Heart right ventricle (tissue), 16 donors: ENCODE results near the gene PMEL. TPM values are rescaled to one million over a fixed set of nuclear protein-coding genes. Genes with fewer than 3 reads are reported as not detected.
A peak's percentile ranks its signal among the peaks of the same experiment; 100 is the strongest.
"Not testable (repeated sequence)": the region's sequence is repeated elsewhere in the genome, so short reads cannot be mapped to it uniquely, and the experiment has no call there.

Experiments
- ATAC-seq, 8 donors: fragments of 200-7000 bp; cut with Tn5 transposase; one replicate each; pipeline ENCODE4 v1.9.1; 2020; ENCODE audit warnings: mild to moderate bottlenecking in 8 of 8, moderate library complexity in 8 of 8, moderate number of reproducible peaks in 1 of 8
- DNase-seq, 2 donors: peaks; one replicate each; pipeline ENCODE4 v3.0.0-alpha.2; 2020
- H3K27ac ChIP-seq, 10 donors: fragments of 200-600 bp; sonication (generic) in 2 of 10; one replicate each; pipeline versions ENCODE4 v1.5.0 to v1.8.0; 2020 to 2022; ENCODE audit warnings: mild to moderate bottlenecking in 3 of 10
- H3K27me3 ChIP-seq, 7 donors: fragments of 200-600 bp; one replicate each; pipeline ENCODE4 v1.8.0; 2021 to 2022; ENCODE audit warnings: mild to moderate bottlenecking in 2 of 7
- H3K36me3 ChIP-seq, 9 donors: fragments of 200-600 bp; sonication (generic) in 1 of 9; one replicate each; pipeline versions ENCODE4 v1.5.0 to v1.8.0; 2020 to 2022; ENCODE audit warnings: mild to moderate bottlenecking in 2 of 9
- H3K4me1 ChIP-seq, 9 donors: fragments of 200-600 bp; sonication (generic) in 1 of 9; one replicate each; pipeline versions ENCODE4 v1.5.0 to v1.8.0; 2020 to 2022; ENCODE audit warnings: mild to moderate bottlenecking in 4 of 9
- H3K4me3 ChIP-seq, 10 donors: fragments of 200-600 bp; sonication (generic) in 2 of 10; one replicate each; pipeline versions ENCODE4 v1.5.0 to v1.8.0; 2020 to 2022; ENCODE audit warnings: mild to moderate bottlenecking in 7 of 10, moderate library complexity in 2 of 10
- H3K9me3 ChIP-seq, 11 donors: fragments of 200-600 bp in 10 of 11; sonication (generic) in 2 of 11; one replicate each; pipeline versions ENCODE4 v1.5.0 to v1.8.0; 2013 to 2022; ENCODE audit warnings: mild to moderate bottlenecking in 2 of 11, control low read depth in 1 of 11, moderate library complexity in 1 of 11
- CTCF ChIP-seq, 9 donors: fragments of 200-600 bp; sonication (generic) in 2 of 9; IDR thresholded peaks; one replicate each; pipeline versions ENCODE4 v1.5.0 to v1.8.0; 2021 to 2022; ENCODE audit warnings: antibody characterized with exemption in 9 of 9, mild to moderate bottlenecking in 5 of 9, moderate library complexity in 1 of 9
- WGBS, 2 donors: extraction: QIAGEN DNeasy Blood & Tissue Kit; methylation state at CpG; one replicate each; pipeline ENCODE4 v1.1.7; 2013; ENCODE audit warnings: inconsistent platforms in 1 of 2; 5-methylcytosine and 5-hydroxymethylcytosine counted together
- intact Hi-C, 10 donors: fragments of 100-400 bp; cut with DNase I; formaldehyde crosslinking; loops; one replicate each; pipeline versions ENCODE4 v1.11.1 to v1.14.2; 2022
- polyA plus RNA-seq, 2 donors: library from polyadenylated mRNA; stranded (reverse); fragments of 200-250 nt; gene quantifications; one replicate each; pipeline ENCODE4 v1.2.3, GENCODE V29; 2013
- total RNA-seq, 10 donors: library from RNA; stranded (reverse); fragmentation: NEBNext Ultra II Directional in 3 of 10; extraction: Animal tissue kit (Norgen Biotek cat#: 25700) in 3 of 10; gene quantifications; one replicate each; pipeline versions ENCODE4 v1.2.1 to v1.2.4, GENCODE V29; 2021 to 2023
- donor health status: Arrhythmogenic right ventricular cardiomyopathy.
- donor health status: ischemic (EF 13 %, LVEDD 7.1; RV severe dilation, severe dysfunction).
- donor health status: healthy with polysubstance abuse.
- donor health status: DM: no; HTN: yes; CAD: no.
- donor health status: DM: no; HTN: no; CAD: no.
- donor health status: ischemic (EF 25% LVEDD 6.9; RV normal size, moderate dysfunction).
- donor health status: ischemic (EF 25% LVEDD 5.7; RV mildly dilated, moderate dysfunction).
- donor health status: healthy.
- donor health status: DM: yes; HTN: yes; CAD: no.
- donor health status: Ischemic cardiomyopathy.
- donor health status: ischemic (EF 35%, LVEDD 5.7; RV mildly dilated, moderate dysfunction).
- donor health status: nonischemic (EF 11% LVEDD 7.7; RV severe dilation, severe dysfunction).
- donor health status: DM: yes; HTN: yes; CAD: no.
- donor health status: PGD.
- donor health status: ischemic (EF 29% LVEDD 5.4; RV normal size, mild dysfunction).
- donor health status: nonischemic (EF 23%, LVEDD 6.1; RV moderate dilation, normal function).

Gene PMEL
- total and polyA plus RNA-seq, 12 donors = 0.26 to 1.3 (median 0.58) TPM

- ATAC-seq (peak; percentile 87 to 93 (median 92)), DNase-seq (peak; percentile 84 to 91)
- H3K27ac ChIP-seq = peak overlapping the region; percentile 88 to 99 (median 96)
- no peaks in the 10 kb centered on the region for H3K9me3 ChIP-seq
- 0 to 1% methylated on average over 42 of the region's 42 CpGs for WGBS, 2 donors
- peaks cover 4 to 57% (median 37%) of the 10 kb centered on the region in 9 donors for H3K4me1 ChIP-seq
- H3K4me3 ChIP-seq = peak overlapping the region; percentile 69 to 100 (median 85)
- intact Hi-C loops = loop anchor here in 7 of 10 donors (1.0 to 5.0 kb wide), 11 partner anchors 45 to 115 kb away; partner anchors contain the start of genes DNAJC14 (in 5 of the 7), RPS26 (in 2 of the 7) and RAB5B (in 1 of the 7)
- no peaks in the 10 kb centered on the region for H3K27me3 ChIP-seq
- peak; percentile 50 to 92 (median 79) for TF ChIP-seq CTCF (IDR thresholded peaks at IDR 0.05)
- H3K36me3 ChIP-seq = peaks cover 0 to 28% (median 0%) of the 10 kb centered on the region in 9 donors
These were observed 38.9 kb downstream of the PMEL start for GRCh38 chr12:55926738-55927587.

GRCh38 chr12:55925870-55926737 lies 39.7 kb downstream of the PMEL start:
- peak overlapping the region; percentile 88 to 99 (median 96) for H3K27ac ChIP-seq
- H3K9me3 ChIP-seq = no peaks in the 10 kb centered on the region
- H3K36me3 ChIP-seq = peaks cover 0 to 33% (median 0%) of the 10 kb centered on the region in 9 donors
- H3K27me3 ChIP-seq = no peaks in the 10 kb centered on the region
- intact Hi-C loops = loop anchor here in 7 of 10 donors (2.0 to 5.0 kb wide), 8 partner anchors 46 to 116 kb away; partner anchors contain the start of genes DNAJC14 (in 2 of the 7), RAB5B (in 1 of the 7) and RPS26 (in 1 of the 7)
- ATAC-seq (no peak), DNase-seq (no peak)
- TF ChIP-seq CTCF (IDR thresholded peaks at IDR 0.05) = no peak
- peaks cover 4 to 54% (median 32%) of the 10 kb centered on the region in 9 donors for H3K4me1 ChIP-seq
- peak overlapping the region; percentile 69 to 100 (median 85) for H3K4me3 ChIP-seq
- WGBS, 2 donors = 16 to 18% methylated on average over 10 of the region's 10 CpGs

DNA sequence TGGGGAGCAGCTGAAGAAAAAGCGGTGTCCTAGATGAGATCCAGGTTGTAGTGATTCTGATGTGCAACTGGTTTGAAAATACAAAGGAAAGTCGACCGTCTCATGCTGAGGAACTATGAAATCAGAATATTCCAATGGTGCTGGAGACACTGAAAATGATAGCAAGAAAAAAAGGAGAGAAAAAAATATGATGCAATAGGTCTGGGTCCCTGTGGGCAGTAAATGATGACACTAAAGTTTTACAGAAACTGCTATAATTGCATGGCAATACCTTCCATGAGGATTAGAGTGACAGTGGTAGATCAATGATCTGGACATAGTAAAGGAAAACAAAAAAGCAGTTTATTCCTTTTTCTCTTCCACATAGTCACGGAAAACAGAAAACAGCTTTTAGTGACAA lies 40.5 kb downstream of the PMEL start:
- Histone ChIP-seq H3K27ac (no peak overlapping the region), H3K27me3 (no peaks in the 10 kb centered on the region), H3K4me3 (no peak overlapping the region), H3K4me1 (peaks cover 4 to 51% (median 25%) of the 10 kb centered on the region in 9 donors), H3K9me3 (no peaks in the 10 kb centered on the region), H3K36me3 (peaks cover 0 to 33% (median 0%) of the 10 kb centered on the region in 9 donors)
- no peak for DNase-seq
- 83 to 84% methylated on average over 4 of the region's 4 CpGs for WGBS, 2 donors
- ATAC-seq = no peak
- no peak for TF ChIP-seq CTCF (IDR thresholded peaks at IDR 0.05)
- intact Hi-C loops = loop anchor here in 7 of 10 donors (5.0 kb wide), 6 partner anchors 47 to 117 kb away; partner anchors contain the start of genes DNAJC14 (in 2 of the 7), RAB5B (in 1 of the 7) and RPS26 (in 1 of the 7)

GRCh38 chr12:55923648-55924047 lies 42.2 kb downstream of the PMEL start:
- DNase-seq, H3K9me3 ChIP-seq, H3K4me3 ChIP-seq, ATAC-seq, H3K27ac ChIP-seq, H3K27me3 ChIP-seq, intact Hi-C loops: not testable (repeated sequence)
- WGBS, 2 donors = 94 to 96% methylated on average over 9 of the region's 9 CpGs
- peaks cover 0 to 39% (median 0%) of the 10 kb centered on the region in 9 donors for H3K36me3 ChIP-seq
- peaks cover 4 to 36% (median 17%) of the 10 kb centered on the region in 9 donors for H3K4me1 ChIP-seq
